Lung microvascular endothelial cell (primary cell): Measurements from ENCODE around the gene CAPS2. TPM values are rescaled to one million over a fixed set of nuclear protein-coding genes. Genes with fewer than 3 reads are reported as not detected.
"Not testable (repeated sequence)": the region's sequence is repeated elsewhere in the genome, so short reads cannot be mapped to it uniquely, and the experiment has no call there.

Experiments
- DNase-seq, 2 donors: peaks; one replicate each; pipeline versions ENCODE4 v3.0.0 to v3.0.0-alpha.2; 2010; ENCODE audit warnings: low read depth in 2 of 2
- total RNA-seq: library from RNA; depleted of rRNA; stranded (reverse); fragments of >200 nt; gene quantifications from 2 replicates; pipeline ENCODE4 v1.2.1, GENCODE V29; 2014

The CAPS2 gene
- 0.22 and 0.40 TPM in 2 replicates for total RNA-seq

DNA sequence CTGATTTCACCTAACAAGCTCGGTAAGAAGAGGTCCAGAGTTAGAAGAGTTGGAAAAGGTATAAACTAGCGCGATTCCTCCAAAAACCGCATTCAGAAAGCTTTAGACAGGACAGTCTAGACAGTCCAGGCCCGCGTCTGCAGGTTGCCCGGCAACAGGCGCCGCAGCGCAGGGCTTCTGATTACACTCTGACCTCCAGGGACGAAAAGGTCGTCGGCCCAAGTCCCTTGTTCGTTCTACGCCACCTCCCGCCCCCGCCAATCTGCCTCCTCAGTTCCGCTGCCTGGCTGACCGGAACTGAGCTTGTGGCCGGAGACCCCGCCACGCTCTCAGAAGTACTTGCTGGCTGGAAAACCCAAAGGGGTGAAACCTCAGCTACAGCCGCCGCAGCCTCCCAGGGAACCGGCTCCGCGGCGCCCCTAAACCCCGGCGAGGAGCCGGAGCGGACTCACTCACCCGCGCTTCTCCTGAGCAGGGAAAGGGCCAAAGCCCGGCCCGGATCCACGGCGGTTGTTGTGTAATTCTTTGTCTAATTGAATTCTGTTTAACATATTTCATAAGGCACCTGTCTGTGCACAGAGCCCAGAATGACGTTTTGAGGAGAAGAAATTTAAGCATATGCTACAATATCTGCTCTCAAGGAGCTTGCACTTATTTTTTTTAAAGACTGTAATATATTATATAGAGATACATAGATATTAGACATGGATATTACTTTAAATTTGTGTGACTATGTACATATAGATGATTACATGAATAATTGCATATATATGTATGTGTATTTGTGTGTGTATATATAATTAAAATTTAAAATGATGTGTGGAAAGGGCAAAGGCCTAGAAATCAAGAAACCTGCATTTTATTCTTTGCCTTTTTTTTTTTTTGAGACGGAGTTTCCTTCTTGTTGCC is at the start of gene CAPS2:
CAPS2 (minus strand) TSS at position 407 of the 909 bp plus-strand sequence. CDS start 3,826 bp downstream, outside the sequence.
- DNase-seq, result peak; percentile 79 to 89

DNA sequence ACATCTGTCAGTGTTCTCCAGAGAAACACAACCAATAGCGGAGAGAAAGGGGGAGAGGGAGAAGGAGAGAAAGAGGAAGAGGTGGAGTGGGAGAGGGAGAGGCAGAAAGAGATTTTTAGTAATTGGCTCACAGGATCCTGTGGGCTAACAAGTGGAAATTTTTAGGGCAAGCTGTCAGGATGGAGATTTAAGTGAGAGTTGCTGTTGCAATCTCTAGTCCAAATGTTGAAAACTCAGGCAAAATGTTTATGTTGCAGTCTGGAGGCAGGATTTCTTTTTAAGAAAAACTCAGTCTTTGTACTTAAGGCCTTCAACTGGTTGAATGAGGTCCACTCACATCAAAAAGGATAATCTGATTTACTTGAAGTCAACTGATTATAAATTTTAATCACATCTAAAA is 48.2 kb upstream of the CAPS2 start:
- DNase-seq, result no peak

DNA sequence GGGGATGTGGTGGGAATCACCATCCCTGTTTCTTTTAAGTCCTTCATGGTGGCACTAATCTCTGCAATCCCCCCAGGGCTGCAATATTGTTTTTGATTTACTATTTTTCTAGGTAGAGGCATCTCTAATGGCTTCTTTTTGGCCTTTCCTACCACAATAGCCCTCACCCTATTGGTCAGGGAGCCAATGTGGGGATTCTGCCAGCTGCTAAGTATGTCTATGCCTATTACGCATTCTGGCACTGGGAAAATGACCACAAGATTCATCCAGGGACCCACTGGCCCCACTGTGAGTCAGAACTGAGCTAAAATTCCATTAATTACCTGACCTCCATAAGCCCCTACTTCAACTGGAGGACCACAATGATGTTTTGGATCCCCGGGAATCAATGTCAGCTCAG is 44.8 kb upstream of the CAPS2 start:
- DNase-seq, result no peak

DNA sequence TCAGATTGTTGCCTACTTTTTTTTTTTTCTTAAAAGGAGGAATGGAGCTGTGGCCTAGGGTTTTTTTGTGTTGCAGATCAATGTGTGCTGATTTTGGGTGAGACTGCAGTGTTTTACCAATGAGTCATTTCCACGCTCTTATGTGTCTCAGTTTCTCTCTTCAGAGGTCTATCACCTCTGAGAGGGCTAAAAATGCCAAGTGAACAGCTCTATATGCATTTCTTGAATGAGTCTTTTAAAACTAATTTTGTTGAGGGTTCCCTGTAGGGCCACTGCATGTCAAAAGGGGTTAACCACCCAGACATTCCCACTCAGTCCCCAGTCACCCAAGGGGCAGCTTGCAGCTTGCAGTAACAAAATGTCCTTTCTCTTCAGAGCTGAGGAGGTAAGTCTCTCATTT is 36.5 kb upstream of the CAPS2 start:
- no peak for DNase-seq

DNA sequence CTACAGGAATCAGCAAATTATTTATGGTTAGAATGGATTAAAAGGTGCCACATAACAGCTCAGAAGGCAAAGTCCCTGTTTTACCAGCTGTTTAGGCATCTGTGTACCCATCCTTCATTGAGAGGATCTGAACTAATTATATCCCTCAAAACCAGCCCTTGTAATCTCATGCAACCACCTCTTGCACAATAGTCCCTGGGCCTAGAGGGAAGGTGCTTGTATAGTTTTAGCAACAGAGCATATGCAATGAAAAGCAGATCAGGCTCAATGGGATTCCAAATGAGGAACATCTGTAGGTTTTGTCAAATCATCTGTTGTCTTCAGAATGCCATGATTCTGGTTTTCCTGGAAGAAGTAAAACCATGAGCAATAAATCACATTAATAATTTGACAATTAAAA is 34.8 kb upstream of the CAPS2 start:
- no peak for DNase-seq

DNA sequence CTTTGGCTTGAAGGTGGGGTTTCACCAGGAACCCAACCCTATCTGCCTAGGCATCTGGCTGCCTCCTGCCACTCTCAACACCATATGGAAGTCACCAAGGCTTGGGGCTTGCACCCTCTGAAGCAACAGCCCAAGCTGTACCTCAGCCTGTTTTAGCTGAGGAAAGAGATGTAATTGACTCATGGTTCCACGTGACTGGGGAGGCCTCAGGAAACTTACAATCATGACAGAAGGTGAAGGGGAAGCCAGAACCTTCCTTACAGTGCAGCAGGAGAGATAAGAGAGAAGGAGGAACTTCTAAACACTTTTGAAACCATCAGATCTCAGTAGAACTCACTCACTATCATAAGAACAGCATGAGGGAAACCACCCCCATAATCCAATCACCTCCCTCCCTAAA is 31.3 kb upstream of the CAPS2 start:
- DNase-seq, result no peak

DNA sequence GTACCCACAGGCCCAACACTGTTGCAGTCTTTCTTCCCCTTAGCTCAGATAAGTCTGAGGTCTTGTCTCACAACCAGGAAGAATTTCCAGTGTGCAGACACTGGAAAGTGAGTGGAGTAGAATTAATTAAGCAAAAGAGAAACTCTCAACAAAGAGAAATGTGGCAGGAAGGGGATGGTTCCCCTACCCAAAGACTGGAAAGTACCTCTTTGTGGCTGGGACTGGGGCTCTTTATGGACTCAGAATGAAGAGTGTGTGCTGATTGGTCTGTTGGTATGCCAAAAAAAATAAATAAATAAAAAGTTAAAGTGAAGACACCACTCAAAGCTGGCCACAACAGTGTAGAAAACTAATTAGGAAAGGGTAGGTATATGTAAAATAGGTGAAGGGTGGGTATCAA is 30.8 kb upstream of the CAPS2 start:
- no peak for DNase-seq

DNA sequence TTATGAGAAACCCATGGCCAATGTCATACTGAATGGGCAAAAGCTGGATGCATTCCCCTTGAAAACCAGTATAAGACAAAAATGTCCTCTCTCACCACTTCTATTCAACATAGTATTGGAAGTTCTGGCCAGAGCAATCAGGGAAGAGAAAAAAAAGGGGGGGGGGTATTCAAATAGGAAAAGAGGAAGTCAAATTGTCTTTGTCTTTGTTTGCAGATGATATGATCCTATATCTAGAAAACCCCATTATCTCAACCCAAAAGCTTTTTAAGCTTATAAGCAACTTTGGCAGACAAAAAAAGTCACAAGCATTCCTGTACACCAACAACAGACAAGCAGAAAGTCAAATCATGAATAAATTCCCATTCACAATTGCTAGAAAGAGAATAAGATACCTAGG is 23.9 kb upstream of the CAPS2 start:
- no peak for DNase-seq

DNA sequence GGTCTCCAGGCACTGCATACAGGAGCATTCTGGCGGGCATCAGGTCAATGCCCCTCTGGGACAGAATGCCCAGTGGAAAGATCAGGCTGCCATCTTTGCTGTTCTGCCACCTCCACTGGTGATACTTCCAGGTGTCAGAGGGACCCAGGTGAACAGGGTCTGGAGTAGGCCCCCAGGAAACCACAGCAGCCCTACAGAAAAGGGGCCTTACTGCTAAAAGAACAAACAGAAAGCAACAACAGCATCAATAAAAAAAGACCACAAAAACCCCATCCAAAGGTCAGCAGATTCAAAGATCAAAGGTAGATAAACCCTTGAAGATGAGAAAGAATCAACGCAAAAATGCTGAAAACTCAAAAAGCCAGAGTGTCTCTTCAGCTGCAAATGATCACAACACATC is 20.3 kb upstream of the CAPS2 start:
- DNase-seq, result no peak

DNA sequence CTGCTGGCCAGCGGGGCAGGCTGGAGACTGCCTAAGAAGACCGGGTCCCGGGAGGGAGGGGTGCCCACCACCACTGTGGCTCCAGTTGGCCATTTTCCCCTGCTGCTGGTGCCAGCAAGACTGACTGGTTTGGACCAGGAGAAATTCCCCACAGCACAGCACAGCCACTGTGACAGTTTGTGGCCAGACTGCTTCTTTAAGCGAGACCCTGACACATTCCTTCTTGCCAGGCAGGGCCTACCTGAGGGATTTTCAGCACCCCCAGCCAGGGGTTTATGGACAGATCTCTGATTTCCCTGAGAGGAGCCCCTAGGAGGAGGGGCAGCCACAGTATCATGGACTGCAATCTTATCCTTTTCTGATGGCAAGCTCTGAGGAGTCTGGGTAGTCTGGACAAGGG is 19.8 kb upstream of the CAPS2 start:
- DNase-seq, result no peak

DNA sequence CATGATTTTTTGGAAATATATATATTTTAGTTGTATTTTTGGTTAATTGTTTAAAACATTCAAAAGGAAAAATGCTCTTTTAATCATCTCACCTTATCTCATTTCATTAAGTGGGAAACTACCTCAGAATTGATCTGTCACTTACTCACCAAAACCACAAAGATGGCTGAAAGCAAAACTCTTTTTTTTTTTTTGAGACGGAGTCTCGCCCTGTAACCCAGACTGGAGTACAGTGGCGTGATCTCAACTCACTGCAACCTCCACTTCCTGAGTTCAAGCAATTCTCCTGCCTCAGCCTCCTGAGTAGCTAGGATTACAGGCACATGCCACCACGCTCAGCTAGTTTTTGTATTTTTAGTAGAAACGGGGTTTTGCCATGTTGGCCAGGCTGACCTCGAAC is 16.1 kb upstream of the CAPS2 start:
- not testable (repeated sequence) for DNase-seq

DNA sequence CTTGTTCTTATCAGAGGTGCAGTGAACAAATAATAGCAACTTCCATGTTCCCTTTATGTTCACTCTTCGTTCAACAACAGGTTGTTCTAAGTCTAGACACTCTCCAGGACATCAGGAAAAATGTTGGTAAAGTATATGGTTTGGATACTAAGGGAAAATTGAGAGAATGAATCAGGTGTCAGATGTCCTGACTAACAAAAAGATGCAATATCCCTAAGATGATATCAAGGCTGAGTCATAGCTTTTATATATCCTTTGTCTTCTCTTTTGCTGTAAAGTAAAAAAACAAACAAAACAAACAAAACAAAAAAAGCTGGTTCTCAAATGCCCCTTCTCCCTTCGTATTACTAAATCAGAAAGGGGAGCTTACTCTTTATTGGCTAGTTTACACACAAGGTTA is 15.4 kb upstream of the CAPS2 start:
- DNase-seq, result no peak

DNA sequence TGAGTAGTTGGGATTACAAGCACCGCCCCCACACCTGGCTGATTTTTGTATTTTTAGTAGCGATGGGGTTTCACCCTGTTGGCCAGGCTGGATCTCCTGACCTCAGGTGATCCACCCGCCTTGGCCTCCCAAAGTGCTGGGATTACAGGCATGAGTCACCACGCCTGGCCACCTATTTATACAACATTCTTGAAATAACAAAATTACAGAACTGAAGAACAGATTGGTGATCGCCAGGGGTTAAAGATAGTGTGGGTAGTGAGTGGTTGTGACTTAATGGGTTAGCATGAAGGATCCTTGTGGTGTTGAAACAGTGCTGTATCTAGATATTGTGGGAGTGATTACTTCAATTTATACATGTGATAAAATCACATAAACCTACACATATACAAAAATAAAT is 11.7 kb upstream of the CAPS2 start:
- no peak for DNase-seq

DNA sequence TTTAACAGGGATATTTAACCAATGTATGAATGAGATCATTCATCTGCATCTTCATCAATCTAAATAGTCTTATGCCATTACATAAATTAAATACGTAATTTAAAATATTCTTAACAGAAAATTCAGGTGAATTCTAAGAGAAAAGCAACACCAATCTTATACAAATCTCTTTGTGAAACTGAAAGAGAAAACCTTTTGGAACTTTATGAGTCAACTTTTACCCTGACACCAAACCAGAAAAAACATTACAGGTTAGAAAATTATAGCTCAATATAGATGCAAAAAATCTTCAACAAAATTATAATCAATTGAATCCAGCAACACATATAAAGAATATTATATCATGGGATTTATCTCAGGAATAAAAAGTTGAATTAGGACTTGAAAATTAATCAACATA is 7.8 kb upstream of the CAPS2 start:
- no peak for DNase-seq

DNA sequence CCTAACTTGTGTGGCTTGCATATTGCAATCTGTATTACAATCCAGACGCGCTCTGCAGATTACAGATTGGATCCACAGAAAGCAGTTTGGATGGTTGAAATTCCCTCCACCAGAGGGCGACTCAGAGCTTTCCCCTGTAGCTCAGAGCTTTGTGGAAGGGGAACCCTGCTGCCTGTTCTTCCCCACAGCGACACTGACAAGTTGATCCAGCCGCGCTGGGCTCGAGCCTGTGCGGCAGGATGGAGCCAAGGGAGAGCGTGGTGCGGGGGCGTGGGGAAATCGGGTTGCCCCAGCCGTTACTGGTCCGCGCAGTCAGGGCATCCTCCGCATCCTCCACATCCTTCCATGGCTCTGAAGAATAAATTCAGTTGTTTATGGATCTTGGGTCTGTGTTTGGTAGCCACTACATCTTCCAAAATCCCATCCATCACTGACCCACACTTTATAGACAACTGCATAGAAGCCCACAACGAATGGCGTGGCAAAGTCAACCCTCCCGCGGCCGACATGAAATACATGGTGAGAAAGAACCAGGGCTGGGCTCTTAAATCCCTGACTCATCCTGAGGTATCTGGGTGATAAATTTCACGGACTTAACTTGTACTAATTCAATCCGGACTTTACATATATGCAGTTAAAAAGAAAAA is 4.4 kb upstream of the CAPS2 start, which contains the start of gene GLIPR1L1:
GLIPR1L1 (plus strand) TSS at position 287 of the 647 bp plus-strand sequence; CDS start at position 346, 59 bp downstream.
- peak; percentile 89 for DNase-seq

DNA sequence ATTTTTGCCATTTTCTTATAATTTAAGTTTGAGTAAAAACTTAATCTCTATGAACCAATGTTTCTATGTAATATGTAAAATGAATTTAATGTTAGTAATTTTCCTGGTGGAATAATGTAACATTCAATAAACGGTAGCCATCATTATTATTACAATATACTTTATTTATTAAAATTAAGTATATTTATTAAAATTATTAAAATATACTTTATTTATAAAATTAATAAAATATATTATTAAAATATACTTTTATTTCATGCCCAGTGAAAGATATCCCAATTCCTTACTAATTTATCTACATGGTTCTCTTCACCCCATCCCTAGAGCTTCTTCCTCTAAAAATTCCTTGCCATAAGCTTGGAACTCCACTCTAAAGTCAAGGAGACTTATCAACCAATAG is 2.5 kb downstream of the CAPS2 start:
- DNase-seq, result no peak

DNA sequence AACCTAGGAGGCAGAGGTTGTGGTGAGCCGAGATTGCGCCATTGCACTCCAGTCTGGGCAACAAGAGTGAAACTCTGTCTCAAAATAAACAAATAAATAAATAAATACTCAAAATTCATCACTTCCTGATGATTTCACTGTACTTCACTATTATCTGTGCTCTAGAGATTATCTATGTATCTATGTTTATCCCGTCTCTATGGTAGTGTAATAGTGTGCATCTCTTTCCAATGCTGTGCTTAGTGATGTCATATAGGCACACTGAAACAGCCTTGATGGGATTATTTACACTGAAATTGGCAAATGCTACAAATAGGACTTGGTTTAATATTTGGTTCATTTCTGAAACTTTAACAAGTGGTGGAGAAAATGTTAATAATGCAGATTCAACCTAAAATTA is 6.5 kb downstream of the CAPS2 start:
- no peak for DNase-seq

DNA sequence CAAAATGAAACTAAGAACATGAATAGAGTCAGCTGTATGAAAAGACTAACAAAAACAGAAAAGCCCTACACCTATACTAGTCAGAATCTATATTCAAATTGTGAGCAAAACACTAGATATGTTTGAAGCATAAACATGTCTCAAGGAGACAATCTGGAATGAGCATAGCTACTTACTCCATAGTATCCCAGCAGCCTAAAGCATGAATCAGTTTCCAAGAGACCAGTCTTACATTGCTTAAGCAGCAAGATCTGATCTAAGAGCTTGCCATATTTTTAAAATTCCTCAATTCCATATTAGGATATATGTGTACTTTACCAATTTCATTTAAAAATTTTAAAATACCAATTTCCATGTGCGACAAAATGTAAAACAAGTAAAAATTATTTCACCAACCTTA is 7.7 kb downstream of the CAPS2 start:
- no peak for DNase-seq

DNA sequence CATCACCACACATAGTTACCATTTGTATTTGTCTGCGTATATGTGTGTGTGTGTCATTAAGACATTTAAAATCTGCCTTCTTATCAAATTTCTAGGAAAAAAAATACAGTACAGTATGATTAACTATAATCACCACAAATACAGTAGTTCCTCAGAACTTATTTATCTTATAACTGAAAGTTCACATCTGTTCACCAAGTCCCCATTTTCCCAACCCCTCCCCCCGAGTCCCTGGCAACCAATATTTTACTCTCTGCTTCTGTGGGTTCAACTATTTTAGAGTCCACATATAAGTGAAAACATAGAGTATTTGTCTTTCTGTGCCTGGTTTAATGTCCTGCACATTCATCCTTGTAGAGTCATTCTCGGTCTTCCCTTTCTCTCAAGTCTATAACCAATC is 12.3 kb downstream of the CAPS2 start:
- DNase-seq, result no peak

DNA sequence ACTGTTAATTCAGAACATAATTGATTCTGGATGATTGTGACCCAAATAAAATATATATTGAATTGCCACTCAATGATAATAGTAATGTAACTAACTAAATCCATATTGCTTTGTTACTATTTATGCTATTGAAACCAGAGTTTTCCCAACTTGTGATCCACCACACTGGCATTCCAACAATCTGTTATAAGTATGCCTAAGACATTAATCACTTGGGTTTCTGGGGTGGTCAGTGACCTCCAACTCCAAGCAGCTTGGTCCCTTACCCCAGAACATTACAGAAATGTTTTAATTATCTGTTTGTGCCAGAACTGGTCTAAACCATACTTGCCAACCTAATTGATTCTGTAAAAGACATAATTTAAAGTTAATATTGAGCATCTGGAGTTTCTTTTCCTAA is 14.6 kb downstream of the CAPS2 start:
- no peak for DNase-seq

DNA sequence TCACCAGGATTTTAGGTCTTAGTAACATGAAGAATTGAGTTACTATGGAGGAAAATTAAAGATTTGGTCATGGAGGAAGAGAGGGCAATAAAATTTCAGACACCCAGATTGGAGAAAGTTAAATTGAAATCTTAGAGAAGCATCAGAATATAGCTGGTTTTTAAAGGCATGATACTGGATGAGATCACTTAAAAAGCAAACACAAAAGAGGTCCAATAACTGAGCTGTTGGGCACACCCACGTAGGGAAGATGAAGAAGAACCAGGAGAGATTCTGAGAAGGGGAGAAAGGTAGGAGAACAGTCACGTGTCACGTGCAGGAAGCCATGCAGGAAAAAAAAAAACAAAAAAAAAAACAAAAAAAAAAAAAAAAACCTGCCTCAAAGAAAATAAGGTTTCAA is 18.8 kb downstream of the CAPS2 start:
- DNase-seq, result no peak

DNA sequence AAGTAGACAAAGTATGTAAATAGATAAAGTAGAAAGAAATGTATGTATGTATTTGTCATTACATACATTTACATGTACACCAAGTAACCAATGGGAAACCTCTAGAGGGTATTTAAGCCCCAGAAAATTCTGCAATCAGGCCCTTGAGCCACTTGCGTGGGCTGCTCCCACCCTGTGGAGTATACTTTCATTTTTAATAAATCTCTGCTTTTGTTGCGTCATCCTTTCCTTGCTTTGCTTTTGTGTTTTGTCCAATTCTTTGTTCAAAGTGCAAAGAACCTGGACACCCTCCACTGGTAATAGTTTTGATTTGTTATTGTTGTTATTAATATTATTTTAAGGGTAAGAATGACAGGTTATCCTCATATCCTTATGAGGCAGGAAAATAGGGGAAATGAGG is 21.8 kb downstream of the CAPS2 start:
- no peak for DNase-seq
